SKM-1 treated with dmso at 0.1 percent for 144 hours (cell line): ENCODE results near the gene MAP3K7.

ENCODE experiments used
- DNase-seq: peaks from one replicate; lab custom pipeline; 2025; ENCODE audit not compliant: unreplicated experiment; lab: John Stamatoyannopoulos, UW

The MAP3K7 gene

DNA sequence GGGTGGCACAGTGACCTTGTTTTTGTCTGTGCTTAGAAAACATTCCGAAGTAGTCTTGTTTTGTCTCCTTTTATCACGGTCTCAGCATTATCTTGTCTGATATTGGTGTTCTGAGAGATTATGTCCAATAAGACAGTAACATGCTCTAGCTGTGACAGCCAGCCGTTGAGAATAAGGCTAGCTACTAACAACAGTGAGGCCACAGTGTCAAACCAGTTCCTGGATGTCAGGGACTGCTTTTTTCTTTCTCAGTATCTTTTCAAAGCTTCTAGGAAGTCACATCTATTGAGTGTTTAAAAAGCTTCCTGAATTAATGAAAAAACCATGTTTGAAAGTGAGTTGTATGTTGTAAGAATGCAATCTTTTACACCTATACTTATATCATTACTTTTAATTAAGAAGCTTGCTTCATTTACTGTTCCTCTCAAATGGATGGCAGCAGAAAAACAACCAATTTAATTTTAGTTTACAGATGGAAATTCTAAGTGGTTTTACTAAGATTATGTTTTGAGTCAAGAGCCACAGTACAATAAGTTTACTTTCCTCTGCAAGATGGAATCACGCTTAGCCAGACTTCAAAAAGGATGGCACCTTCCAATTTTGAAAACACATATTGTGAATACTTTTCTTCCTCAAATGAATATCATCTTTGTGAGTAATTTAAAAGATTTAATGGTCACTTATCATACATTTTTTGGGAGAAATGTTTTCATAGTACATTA lies 53.1 kb downstream of the MAP3K7 start:
- no peak for DNase-seq

DNA sequence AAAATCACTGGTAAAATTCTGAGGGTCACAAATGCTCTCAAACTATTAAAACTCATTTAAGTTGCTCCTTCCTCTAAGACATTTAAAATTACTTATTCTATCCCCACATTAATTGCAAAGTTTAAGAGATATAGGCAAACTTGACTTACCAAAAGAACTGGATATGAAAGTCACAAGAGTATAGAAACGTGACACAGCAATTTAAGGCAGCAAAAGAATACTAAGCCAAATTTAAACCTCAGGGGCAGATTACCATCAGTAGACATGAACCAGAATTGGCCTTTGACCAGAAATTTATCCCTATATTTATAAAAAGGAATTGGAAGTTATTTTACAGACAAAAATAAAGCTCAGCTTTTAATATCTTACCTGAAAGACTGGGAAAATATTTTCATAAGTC lies 56.0 kb downstream of the MAP3K7 start:
- DNase-seq = no peak

GRCh38 chr6:90525421-90525820 lies 61.5 kb downstream of the MAP3K7 start:
- no peak for DNase-seq

- no peak for DNase-seq
These were observed 63.0 kb downstream of the MAP3K7 start for GRCh38 chr6:90523779-90524310.

DNA sequence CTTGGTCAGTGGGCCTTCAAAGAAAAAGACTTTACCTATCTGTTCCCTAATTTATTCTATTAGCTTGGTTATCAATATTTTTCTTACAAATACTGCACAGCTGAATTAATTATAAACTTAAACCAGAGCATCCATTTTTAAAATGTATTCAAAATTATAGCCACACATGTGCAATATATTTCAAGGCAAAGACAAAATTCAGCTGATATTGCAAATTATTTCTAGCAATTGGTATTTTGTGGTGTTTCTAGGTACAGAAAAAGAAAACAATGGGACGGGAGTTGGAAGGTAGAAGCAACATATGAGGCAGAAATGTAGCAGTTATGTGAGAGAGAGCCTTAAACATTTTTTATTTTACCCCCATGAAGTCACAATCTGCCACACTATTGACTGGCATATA lies 64.9 kb downstream of the MAP3K7 start:
- no peak for DNase-seq

GRCh38 chr6:90516074-90516660 lies 70.7 kb downstream of the MAP3K7 start:
- DNase-seq = no peak

DNA sequence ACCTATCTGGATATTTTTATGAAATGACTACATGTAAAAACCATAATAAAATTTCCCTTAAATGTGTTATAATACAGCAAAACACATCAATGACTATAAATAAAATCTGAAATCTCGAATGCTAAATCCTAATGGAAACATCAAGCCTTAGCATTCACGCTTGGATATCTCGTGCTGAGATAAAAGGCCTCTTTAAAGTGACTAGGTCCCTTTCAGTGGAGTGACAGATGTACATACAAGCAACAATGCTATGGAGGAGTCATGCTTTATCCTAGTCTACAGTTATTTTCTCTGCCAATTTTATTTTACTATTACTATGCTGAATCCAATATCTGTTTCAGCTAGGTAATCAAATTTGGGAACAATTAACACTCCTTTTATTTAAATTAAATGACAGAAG lies 72.4 kb downstream of the MAP3K7 start:
- DNase-seq = no peak

DNA sequence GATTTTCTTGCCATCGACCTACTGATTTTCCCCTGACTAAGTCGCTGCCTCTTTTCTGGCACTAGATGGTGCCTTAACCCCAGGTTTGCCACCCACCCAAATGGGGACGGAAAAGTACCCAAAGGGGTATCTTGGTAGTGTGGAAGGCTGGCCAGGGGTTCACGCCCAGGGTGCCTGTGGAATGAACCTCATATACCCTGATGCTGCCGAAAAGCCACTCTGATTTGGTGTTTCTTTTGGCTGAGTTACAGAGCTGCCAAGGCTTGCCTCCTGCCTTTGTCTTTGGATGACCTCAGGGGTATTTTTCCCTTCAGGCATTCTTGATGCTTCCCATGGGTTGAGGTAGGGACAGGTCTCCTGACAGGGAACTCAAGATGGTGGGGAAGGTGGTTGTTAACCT lies 78.1 kb downstream of the MAP3K7 start:
- DNase-seq = no peak

DNA sequence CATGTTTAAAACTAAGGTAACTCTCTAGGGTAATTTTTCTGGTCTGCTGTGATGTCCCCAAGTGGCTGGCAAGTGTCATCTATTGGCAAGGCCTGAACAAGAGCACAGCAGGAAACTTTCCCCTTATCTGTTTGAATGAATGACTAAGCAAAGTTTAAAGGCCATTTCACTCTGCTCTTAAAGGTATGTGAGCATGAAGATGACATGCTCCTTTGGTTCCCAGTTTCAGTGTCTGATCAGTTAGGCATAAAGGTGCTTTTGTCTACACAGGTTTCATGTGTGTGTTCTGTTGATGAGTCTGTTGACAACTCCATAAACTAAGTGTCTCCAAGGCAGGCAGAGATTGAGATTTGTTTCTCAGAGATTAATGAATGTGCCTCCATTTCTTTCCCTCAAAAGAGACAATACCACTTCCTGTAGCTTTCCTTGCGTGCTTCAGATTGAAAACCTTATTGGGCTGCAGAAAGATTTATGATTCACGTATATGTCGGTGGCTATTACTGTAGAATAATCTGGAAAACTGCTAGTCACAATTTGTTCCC lies 83.9 kb downstream of the MAP3K7 start:
- no peak for DNase-seq

- no peak for DNase-seq
These were observed 84.5 kb downstream of the MAP3K7 start for GRCh38 chr6:90502381-90502780.

- DNase-seq = no peak
These were observed 86.4 kb downstream of the MAP3K7 start for GRCh38 chr6:90500458-90500857.

GRCh38 chr6:90497411-90497810 lies 89.5 kb downstream of the MAP3K7 start:
- no peak for DNase-seq

GRCh38 chr6:90496258-90497016 lies 90.4 kb downstream of the MAP3K7 start:
- DNase-seq = no peak

- DNase-seq = no peak
These were observed 91.6 kb downstream of the MAP3K7 start for GRCh38 chr6:90495216-90495817.

- no peak for DNase-seq
These were observed 92.6 kb downstream of the MAP3K7 start for GRCh38 chr6:90494067-90494780.

GRCh38 chr6:90493332-90493731 lies 93.5 kb downstream of the MAP3K7 start:
- no peak for DNase-seq

GRCh38 chr6:90492798-90493197 lies 94.1 kb downstream of the MAP3K7 start:
- DNase-seq = no peak

DNA sequence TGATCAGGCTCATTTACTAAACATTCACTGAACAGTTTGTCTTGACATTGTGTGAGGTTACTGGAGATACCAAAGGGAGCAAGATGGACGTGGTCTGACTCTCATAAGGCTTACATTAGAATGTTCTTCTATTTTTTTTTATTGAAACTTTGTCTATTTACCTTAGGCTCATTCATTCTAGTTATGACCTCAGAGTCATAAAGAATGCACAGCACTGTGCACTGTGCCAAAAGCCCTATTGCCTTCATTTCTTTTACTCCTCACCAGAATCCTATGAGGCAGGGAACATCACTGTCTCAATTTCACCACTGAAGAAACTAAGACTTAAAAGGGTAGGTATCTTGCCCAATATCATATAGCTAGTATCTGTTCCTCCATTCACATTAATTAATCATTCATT lies 94.5 kb downstream of the MAP3K7 start:
- DNase-seq = no peak

GRCh38 chr6:90490030-90490716 lies 96.7 kb downstream of the MAP3K7 start:
- no peak for DNase-seq

- DNase-seq = no peak
These were observed 98.1 kb downstream of the MAP3K7 start for GRCh38 chr6:90488816-90489215.
